ENCODE data around the gene DYNLT1.

DYNLT1 gene

GRCh38 chr6:158595223-158595622 is 49.3 kb downstream of the DYNLT1 start:
- no peak for DNase-seq

- no peak for DNase-seq
Measured at GRCh38 chr6:158593670-158594069, 50.9 kb downstream of the DYNLT1 start.

- DNase-seq, result no peak
Measured at GRCh38 chr6:158591810-158592209, 52.7 kb downstream of the DYNLT1 start.

GRCh38 chr6:158591134-158591809 is 53.3 kb downstream of the DYNLT1 start:
- DNase-seq, result no peak

GRCh38 chr6:158589366-158589765 is 55.2 kb downstream of the DYNLT1 start:
- DNase-seq, result no peak

GRCh38 chr6:158586652-158587051 is 57.9 kb downstream of the DYNLT1 start:
- DNase-seq, result no peak

Measured in cortex of kidney (tissue), 1 donor.